Fibroblast of lung (primary cell): ENCODE data around the gene FBXO3. TPM values are rescaled to one million over a fixed set of nuclear protein-coding genes. Genes with fewer than 3 reads are reported as not detected.

Experiments used
- DNase-seq, 2 donors: peaks; one replicate each; pipeline versions ENCODE4 v3.0.0 to v3.0.0-alpha.2; 2010; ENCODE audit warnings: low read depth in 2 of 2
- H2AFZ ChIP-seq: 2 replicates; pipeline ENCODE4 v1.5.1; 2012; ENCODE audit warnings: low read length, control low read depth, inconsistent platforms
- H3K27ac ChIP-seq: 2 replicates; pipeline ENCODE4 v1.5.1; 2011; ENCODE audit warnings: low read length, control low read depth; ENCODE audit not compliant: insufficient read depth
- H3K27me3 ChIP-seq: 2 replicates; pipeline ENCODE4 v1.5.1; 2011; ENCODE audit warnings: mild to moderate bottlenecking, low read length; ENCODE audit not compliant: control insufficient read depth, insufficient read depth
- H3K36me3 ChIP-seq: 2 replicates; pipeline ENCODE4 v1.5.1; 2011; ENCODE audit warnings: low read length; ENCODE audit not compliant: control insufficient read depth, insufficient read depth
- H3K4me1 ChIP-seq: 2 replicates; pipeline ENCODE4 v1.5.1; 2011; ENCODE audit warnings: low read length; ENCODE audit not compliant: control insufficient read depth, insufficient read depth; ENCODE audit errors: extremely low read depth
- H3K4me2 ChIP-seq: 2 replicates; pipeline ENCODE4 v1.5.1; 2011; ENCODE audit warnings: low read length, control low read depth; ENCODE audit not compliant: insufficient read depth; ENCODE audit errors: extremely low read depth
- H3K4me3 ChIP-seq, 4 experiments: fragments of 200-600 bp in 1 of 4; sonication (generic) in 1 of 4; replicated peaks in 1 of 4; 2 replicates each; pipeline ENCODE4 v1.5.1; 2011 to 2016; ENCODE audit warnings: low read length in 4 of 4, low read depth in 3 of 4, mild to moderate bottlenecking in 3 of 4, control low read depth in 2 of 4, inconsistent platforms in 1 of 4, mixed read lengths in 1 of 4; ENCODE audit not compliant: insufficient read depth in 1 of 4; ENCODE audit errors: control extremely low read depth in 1 of 4
- H3K79me2 ChIP-seq: 2 replicates; pipeline ENCODE4 v1.5.1; 2012; ENCODE audit warnings: mild to moderate bottlenecking, low read length, inconsistent platforms; ENCODE audit not compliant: control insufficient read depth, insufficient read depth
- H3K9ac ChIP-seq: 2 replicates; pipeline ENCODE4 v1.5.1; 2011; ENCODE audit warnings: mild to moderate bottlenecking, low read length, control low read depth; ENCODE audit not compliant: insufficient read depth
- H3K9me3 ChIP-seq: 2 replicates; pipeline ENCODE4 v1.5.1; 2012; ENCODE audit warnings: low read depth, low read length; ENCODE audit not compliant: control insufficient read depth, insufficient read depth
- H4K20me1 ChIP-seq: 2 replicates; pipeline ENCODE4 v1.5.1; 2011; ENCODE audit warnings: low read length; ENCODE audit not compliant: control insufficient read depth, insufficient read depth; ENCODE audit errors: extremely low read depth
- EZH2 ChIP-seq: IDR thresholded peaks from 2 replicates; pipeline ENCODE4 v1.5.1; 2012; ENCODE audit warnings: low read length, control low read depth, mild to moderate bottlenecking; ENCODE audit errors: missing control alignments
- polyA plus RNA-seq, 2 donors: library from polyadenylated mRNA; depleted of rRNA in 1 of 2; stranded (reverse) in 1 of 2; unstranded in 1 of 2; fragments of >200 nt; gene quantifications; 2 replicates each; pipeline ENCODE4 v1.2.1, GENCODE V29; 2011 to 2012; ENCODE audit warnings: missing spikeins in 1 of 2
- total RNA-seq: library from RNA; depleted of rRNA; stranded (reverse); fragments of >200 nt; gene quantifications from 2 replicates; pipeline ENCODE4 v1.2.1, GENCODE V29; 2014
- TF ChIP-seq, protein P1 (sequence below), 2 donors: IDR thresholded peaks in 1 of 2; conservative IDR thresholded peaks in 1 of 2; 1 replicate in 1 of 2; 2 replicates in 1 of 2; pipeline ENCODE4 v1.5.1; 2011 to 2012; ENCODE audit warnings: low read length in 2 of 2, control low read depth in 1 of 2, inconsistent platforms in 1 of 2, low read depth in 1 of 2, mild to moderate bottlenecking in 1 of 2

The FBXO3 gene
- total and polyA plus RNA-seq, 2 donors (not counting 1 experiment from before 2014, with no cell fraction given): 28.7 to 46.2 TPM

DNA sequence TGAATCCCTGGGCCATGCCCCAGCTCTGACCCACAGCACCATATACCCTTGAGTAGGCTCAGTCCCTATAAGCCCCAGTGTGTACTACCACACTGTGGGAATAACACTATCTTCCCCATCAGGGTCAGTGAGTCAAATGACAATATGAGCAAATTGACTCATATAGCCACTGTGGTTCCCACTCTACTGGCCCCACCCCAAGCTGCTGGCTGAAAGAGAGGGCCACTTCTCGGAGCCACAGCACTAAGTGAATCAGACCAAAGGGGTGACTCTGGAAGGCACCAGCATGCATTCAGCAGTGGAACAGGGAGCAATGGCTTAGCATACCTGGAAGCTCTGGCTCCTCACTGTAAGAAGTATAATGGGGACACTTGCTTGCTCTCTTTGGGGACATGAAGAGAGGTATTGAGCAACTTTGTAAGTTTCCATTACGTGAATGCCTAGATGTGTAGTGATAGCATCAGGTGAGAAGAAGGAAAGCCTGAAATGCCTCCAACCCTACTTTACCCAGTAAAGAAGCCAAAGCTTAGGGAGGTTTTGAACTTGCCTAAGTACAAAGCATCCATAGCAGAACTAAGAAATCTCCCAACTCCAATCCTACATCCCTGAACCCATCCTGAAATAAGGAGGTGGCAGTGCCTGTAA lies 51.6 kb downstream of the FBXO3 start:
- Histone ChIP-seq H3K79me2 (peaks cover 90% of the 10 kb centered on the region), H3K27ac (peak overlapping the region; percentile 97), H3K36me3 (peaks cover 9% of the 10 kb centered on the region), H3K4me2 (no peak overlapping the region), H2AFZ (no peak overlapping the region), H3K27me3 (no peaks in the 10 kb centered on the region), H3K9ac (peak overlapping the region; percentile 48), H3K9me3 (no peaks in the 10 kb centered on the region), H3K4me1 (peaks cover 36% of the 10 kb centered on the region), H4K20me1 (no peaks in the 10 kb centered on the region), H3K4me3 (peak overlapping the region in 1 of 4 experiments; percentile 2)
- TF ChIP-seq, protein P1, sequence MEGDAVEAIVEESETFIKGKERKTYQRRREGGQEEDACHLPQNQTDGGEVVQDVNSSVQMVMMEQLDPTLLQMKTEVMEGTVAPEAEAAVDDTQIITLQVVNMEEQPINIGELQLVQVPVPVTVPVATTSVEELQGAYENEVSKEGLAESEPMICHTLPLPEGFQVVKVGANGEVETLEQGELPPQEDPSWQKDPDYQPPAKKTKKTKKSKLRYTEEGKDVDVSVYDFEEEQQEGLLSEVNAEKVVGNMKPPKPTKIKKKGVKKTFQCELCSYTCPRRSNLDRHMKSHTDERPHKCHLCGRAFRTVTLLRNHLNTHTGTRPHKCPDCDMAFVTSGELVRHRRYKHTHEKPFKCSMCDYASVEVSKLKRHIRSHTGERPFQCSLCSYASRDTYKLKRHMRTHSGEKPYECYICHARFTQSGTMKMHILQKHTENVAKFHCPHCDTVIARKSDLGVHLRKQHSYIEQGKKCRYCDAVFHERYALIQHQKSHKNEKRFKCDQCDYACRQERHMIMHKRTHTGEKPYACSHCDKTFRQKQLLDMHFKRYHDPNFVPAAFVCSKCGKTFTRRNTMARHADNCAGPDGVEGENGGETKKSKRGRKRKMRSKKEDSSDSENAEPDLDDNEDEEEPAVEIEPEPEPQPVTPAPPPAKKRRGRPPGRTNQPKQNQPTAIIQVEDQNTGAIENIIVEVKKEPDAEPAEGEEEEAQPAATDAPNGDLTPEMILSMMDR (conservative IDR thresholded peaks at IDR 0.05 in 1 of 2, IDR thresholded peaks at IDR 0.05 in 1 of 2; ENCODE audit: low read depth in 1 of 2, low read length in 2 of 2): no peak
- TF ChIP-seq EZH2: no peak
- peak; percentile 67 to 82 for DNase-seq

DNA sequence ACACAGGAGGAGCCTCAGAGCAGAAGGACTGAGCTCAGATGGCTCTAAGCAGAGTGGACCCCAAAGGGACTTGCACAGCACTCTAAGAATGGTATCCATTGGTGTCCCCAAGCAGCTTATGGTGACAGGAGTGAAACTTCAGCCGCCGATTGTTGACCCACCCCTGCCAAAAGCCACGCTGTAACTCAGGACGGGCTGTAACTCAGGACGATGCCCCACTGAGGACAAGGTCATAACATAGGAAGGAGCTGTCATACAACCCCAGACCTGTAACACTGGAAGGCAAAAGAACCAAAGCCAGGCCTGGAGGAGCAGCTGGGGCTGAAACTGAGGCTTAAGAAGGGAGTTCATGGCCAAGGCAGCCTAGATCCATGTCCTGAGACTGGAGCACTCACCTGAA lies 52.3 kb downstream of the FBXO3 start:
- peak overlapping the region; percentile 9 for H3K9ac ChIP-seq
- no peaks in the 10 kb centered on the region for H3K9me3 ChIP-seq
- H3K27me3 ChIP-seq: no peaks in the 10 kb centered on the region
- H3K4me3 ChIP-seq: no peak overlapping the region
- TF ChIP-seq, protein P1 (conservative IDR thresholded peaks at IDR 0.05 in 1 of 2, IDR thresholded peaks at IDR 0.05 in 1 of 2; ENCODE audit: low read depth in 1 of 2, low read length in 2 of 2): no peak
- no peak for TF ChIP-seq EZH2
- H4K20me1 ChIP-seq: no peaks in the 10 kb centered on the region
- H3K4me2 ChIP-seq: peak overlapping the region; percentile 19
- no peak overlapping the region for H2AFZ ChIP-seq
- peaks cover 92% of the 10 kb centered on the region for H3K79me2 ChIP-seq
- H3K36me3 ChIP-seq: peaks cover 9% of the 10 kb centered on the region
- DNase-seq: no peak
- peaks cover 36% of the 10 kb centered on the region for H3K4me1 ChIP-seq
- H3K27ac ChIP-seq: peak overlapping the region; percentile 97

DNA sequence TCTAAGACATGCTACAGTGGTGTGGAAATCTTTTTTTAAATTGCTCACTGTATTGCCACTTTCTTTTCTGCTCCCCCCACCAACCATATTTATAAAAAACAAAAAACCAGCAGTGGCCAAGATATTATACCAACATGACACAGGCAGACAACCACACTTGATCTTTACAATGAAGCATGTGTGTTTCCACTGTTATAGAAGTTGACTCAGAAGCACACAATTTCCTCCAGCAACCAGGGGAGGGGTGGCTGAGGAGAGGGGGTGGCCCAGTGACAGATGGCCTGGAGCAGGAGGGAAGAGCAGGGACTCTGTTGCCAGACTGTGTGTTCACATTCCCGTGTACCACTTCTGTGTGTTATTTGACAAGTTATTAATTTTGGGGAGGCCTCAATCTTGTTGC lies 52.9 kb downstream of the FBXO3 start:
- peak; percentile 51 to 80 for DNase-seq
- Histone ChIP-seq H3K9me3 (no peaks in the 10 kb centered on the region), H3K27ac (peak overlapping the region; percentile 97), H4K20me1 (no peaks in the 10 kb centered on the region), H3K4me1 (peaks cover 37% of the 10 kb centered on the region), H3K36me3 (peaks cover 11% of the 10 kb centered on the region), H3K4me3 (no peak overlapping the region), H3K4me2 (no peak overlapping the region), H3K9ac (peak overlapping the region; percentile 9), H3K27me3 (no peaks in the 10 kb centered on the region), H3K79me2 (peaks cover 93% of the 10 kb centered on the region), H2AFZ (no peak overlapping the region)
- no peak for TF ChIP-seq EZH2
- TF ChIP-seq, protein P1 (conservative IDR thresholded peaks at IDR 0.05 in 1 of 2, IDR thresholded peaks at IDR 0.05 in 1 of 2; ENCODE audit: low read depth in 1 of 2, low read length in 2 of 2): no peak
